Gastroesophageal sphincter (tissue), 3 donors: ENCODE measurements around the gene TELO2.

Experiments
- EP300 ChIP-seq: sonication (generic); formaldehyde crosslinking; IDR thresholded peaks from one replicate; pipeline ENCODE4 v1.6.1; 2017; ENCODE audit warnings: antibody characterized with exemption, mild to moderate bottlenecking
- POLR2A ChIP-seq, 2 donors: fragments of 450-650 bp; IDR thresholded peaks; one replicate each; pipeline ENCODE4 v1.6.1; 2017; ENCODE audit warnings: antibody characterized with exemption in 2 of 2, mild to moderate bottlenecking in 2 of 2, moderate library complexity in 1 of 2
- TF ChIP-seq, protein P1 (sequence below), 4 experiments: fragments of 200-600 bp in 2 of 4; fragments of 450-650 bp in 2 of 4; sonication (generic) in 1 of 4; IDR thresholded peaks; one replicate each; pipeline ENCODE4 v1.5.1; 2017 to 2019; ENCODE audit warnings: antibody characterized with exemption in 4 of 4, mild to moderate bottlenecking in 2 of 4, moderate library complexity in 2 of 4

DNA sequence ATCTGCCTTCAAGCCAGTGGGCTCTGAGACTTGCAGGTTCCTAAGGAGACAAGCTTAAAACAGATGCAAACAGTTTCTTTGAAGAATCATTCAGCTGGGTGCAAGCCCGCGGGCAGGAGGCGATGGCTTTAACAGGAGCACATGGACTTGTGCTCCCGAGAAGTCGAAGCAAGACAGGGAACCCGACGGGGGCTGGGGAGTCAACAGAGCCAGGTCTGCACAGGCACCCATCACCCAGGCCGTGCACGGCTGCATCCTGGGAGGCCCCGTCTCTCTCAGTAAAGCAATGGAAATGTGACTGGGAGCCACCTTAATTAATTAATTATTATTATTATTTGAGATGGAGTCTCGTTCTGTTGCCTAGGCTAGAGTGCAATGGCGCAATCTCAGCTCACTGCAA lies 4.1 kb upstream of the TELO2 start:
- TF ChIP-seq, protein P1, sequence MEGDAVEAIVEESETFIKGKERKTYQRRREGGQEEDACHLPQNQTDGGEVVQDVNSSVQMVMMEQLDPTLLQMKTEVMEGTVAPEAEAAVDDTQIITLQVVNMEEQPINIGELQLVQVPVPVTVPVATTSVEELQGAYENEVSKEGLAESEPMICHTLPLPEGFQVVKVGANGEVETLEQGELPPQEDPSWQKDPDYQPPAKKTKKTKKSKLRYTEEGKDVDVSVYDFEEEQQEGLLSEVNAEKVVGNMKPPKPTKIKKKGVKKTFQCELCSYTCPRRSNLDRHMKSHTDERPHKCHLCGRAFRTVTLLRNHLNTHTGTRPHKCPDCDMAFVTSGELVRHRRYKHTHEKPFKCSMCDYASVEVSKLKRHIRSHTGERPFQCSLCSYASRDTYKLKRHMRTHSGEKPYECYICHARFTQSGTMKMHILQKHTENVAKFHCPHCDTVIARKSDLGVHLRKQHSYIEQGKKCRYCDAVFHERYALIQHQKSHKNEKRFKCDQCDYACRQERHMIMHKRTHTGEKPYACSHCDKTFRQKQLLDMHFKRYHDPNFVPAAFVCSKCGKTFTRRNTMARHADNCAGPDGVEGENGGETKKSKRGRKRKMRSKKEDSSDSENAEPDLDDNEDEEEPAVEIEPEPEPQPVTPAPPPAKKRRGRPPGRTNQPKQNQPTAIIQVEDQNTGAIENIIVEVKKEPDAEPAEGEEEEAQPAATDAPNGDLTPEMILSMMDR (IDR thresholded peaks at IDR 0.05), result no peak
- TF ChIP-seq EP300 (no peak), POLR2A (IDR thresholded peaks at IDR 0.05) (no peak)
